Heart left ventricle (tissue), 16 donors: ENCODE measurements around the gene SPATA2L. TPM values are rescaled to one million over a fixed set of nuclear protein-coding genes. Genes with fewer than 3 reads are reported as not detected.

Experiments used
- ATAC-seq, 4 donors: fragments of 200-7000 bp; cut with Tn5 transposase; one replicate each; pipeline ENCODE4 v1.9.1; 2020 to 2022; ENCODE audit warnings: moderate library complexity in 4 of 4, mild to moderate bottlenecking in 3 of 4, moderate number of reproducible peaks in 1 of 4
- DNase-seq, 5 donors: peaks; one replicate each; pipeline ENCODE4 v3.0.0-alpha.2; 2020
- H3K27ac ChIP-seq, 12 donors: fragments of 200-600 bp; sonication (generic) in 4 of 12; one replicate each; pipeline versions ENCODE4 v1.5.0 to v1.8.0; 2016 to 2022; ENCODE audit warnings: mild to moderate bottlenecking in 2 of 12
- H3K27me3 ChIP-seq, 9 donors: fragments of 200-600 bp; sonication (generic) in 2 of 9; one replicate each; pipeline versions ENCODE4 v1.5.1 to v1.8.0; 2016 to 2022; ENCODE audit warnings: mild to moderate bottlenecking in 3 of 9
- H3K36me3 ChIP-seq, 9 donors: fragments of 200-600 bp; sonication (generic) in 2 of 9; one replicate each; pipeline versions ENCODE4 v1.5.0 to v1.8.0; 2018 to 2022; ENCODE audit warnings: mild to moderate bottlenecking in 2 of 9
- H3K4me1 ChIP-seq, 12 donors: fragments of 200-600 bp; sonication (generic) in 4 of 12; one replicate each; pipeline versions ENCODE4 v1.5.0 to v1.8.0; 2016 to 2022; ENCODE audit warnings: mild to moderate bottlenecking in 3 of 12
- H3K4me3 ChIP-seq, 12 donors: fragments of 200-600 bp; sonication (generic) in 4 of 12; one replicate each; pipeline versions ENCODE4 v1.5.0 to v1.8.0; 2017 to 2022; ENCODE audit warnings: mild to moderate bottlenecking in 9 of 12, moderate library complexity in 4 of 12
- H3K9me3 ChIP-seq, 12 donors: fragments of 200-600 bp; sonication (generic) in 4 of 12; one replicate each; pipeline versions ENCODE4 v1.5.0 to v1.8.0; 2016 to 2022; ENCODE audit warnings: mild to moderate bottlenecking in 1 of 12
- POLR2A ChIP-seq, 2 donors: fragments of 450-650 bp; IDR thresholded peaks; one replicate each; pipeline ENCODE4 v1.6.1; 2017; ENCODE audit warnings: antibody characterized with exemption in 2 of 2, mild to moderate bottlenecking in 2 of 2, moderate library complexity in 2 of 2
- WGBS, 4 donors: extraction: QIAGEN DNeasy Blood & Tissue Kit in 2 of 4; methylation state at CpG; one replicate each; pipeline versions ENCODE4 v1.1.5 to v1.1.7; 2013 to 2018; 5-methylcytosine and 5-hydroxymethylcytosine counted together
- intact Hi-C, 10 donors: fragments of 100-400 bp; cut with DNase I; formaldehyde crosslinking; loops; one replicate each; pipeline versions ENCODE4 v1.11.1 to v1.14.2; 2022
- polyA plus RNA-seq, 2 donors: library from polyadenylated mRNA; stranded (reverse); fragments of 200-250 nt; gene quantifications; one replicate each; pipeline ENCODE4 v1.2.3, GENCODE V29; 2013
- total RNA-seq, 9 donors: library from RNA; depleted of rRNA in 2 of 9; stranded (reverse); fragments of >200 nt in 2 of 9; fragmentation: NEBNext Ultra II Directional in 3 of 9; extraction: Animal tissue kit (Norgen Biotek cat#: 25700) in 3 of 9; gene quantifications; one replicate each; pipeline versions ENCODE4 v1.1.0 to v1.2.4, GENCODE V29; 2016 to 2023
- TF ChIP-seq, protein P1 (sequence below), 12 donors: fragments of 200-600 bp; sonication (generic) in 4 of 12; IDR thresholded peaks; one replicate each; pipeline versions ENCODE4 v1.5.0 to v1.8.0; 2018 to 2022; ENCODE audit warnings: antibody characterized with exemption in 12 of 12, mild to moderate bottlenecking in 5 of 12
- donor health status: ischemic (EF 13 %, LVEDD 7.1; RV severe dilation, severe dysfunction).
- donor health status: healthy with polysubstance abuse.
- donor health status: DM: no; HTN: yes; CAD: no.
- donor health status: DM: no; HTN: no; CAD: no.
- donor health status: ischemic (EF 25% LVEDD 6.9; RV normal size, moderate dysfunction).
- donor health status: ischemic (EF 25% LVEDD 5.7; RV mildly dilated, moderate dysfunction).
- donor health status: healthy.
- donor health status: DM: yes; HTN: yes; CAD: no.
- donor health status: ischemic (EF 35%, LVEDD 5.7; RV mildly dilated, moderate dysfunction).
- donor health status: nonischemic (EF 11% LVEDD 7.7; RV severe dilation, severe dysfunction).
- donor health status: DM: yes; HTN: yes; CAD: no.
- donor health status: PGD.
- donor health status: ischemic (EF 29% LVEDD 5.4; RV normal size, mild dysfunction).
- donor health status: nonischemic (EF 23%, LVEDD 6.1; RV moderate dilation, normal function).

Gene SPATA2L
- total and polyA plus RNA-seq, 11 donors: 1.9 to 15.0 (median 4.0) TPM

DNA sequence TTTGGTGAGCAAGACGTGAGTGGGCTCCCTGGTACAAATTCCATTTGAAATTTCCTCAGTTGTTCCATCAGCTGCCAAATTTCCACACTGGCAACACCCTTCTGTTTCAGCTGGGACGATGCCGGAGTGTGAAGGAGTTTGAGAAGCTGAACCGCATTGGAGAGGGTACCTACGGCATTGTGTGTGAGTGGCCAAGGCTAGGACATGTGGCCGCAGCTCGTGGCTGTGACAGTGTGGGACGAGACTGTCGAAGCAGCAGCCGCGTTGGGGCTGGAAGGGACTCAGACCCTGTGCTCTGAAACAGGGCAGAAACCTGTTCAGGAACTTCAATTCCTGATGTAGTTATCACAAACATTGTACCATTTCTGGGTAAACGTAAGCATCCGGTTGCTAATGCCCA, 12.4 kb downstream of the SPATA2L start:
- Histone ChIP-seq H3K9me3 (no peaks in the 10 kb centered on the region), H3K27ac (no peak overlapping the region), H3K27me3 (no peaks in the 10 kb centered on the region), H3K4me1 (peaks cover 0 to 16% (median 8%) of the 10 kb centered on the region in 12 donors), H3K4me3 (no peak overlapping the region), H3K36me3 (peaks cover 0 to 51% (median 33%) of the 10 kb centered on the region in 9 donors)
- ATAC-seq: no peak
- WGBS, 4 donors: 95 to 98% (median 95%) methylated on average over 13 of the region's 13 CpGs
- no peak for DNase-seq
- intact Hi-C loops: no loop called here
- TF ChIP-seq POLR2A (IDR thresholded peaks at IDR 0.05): no peak
- TF ChIP-seq, protein P1, sequence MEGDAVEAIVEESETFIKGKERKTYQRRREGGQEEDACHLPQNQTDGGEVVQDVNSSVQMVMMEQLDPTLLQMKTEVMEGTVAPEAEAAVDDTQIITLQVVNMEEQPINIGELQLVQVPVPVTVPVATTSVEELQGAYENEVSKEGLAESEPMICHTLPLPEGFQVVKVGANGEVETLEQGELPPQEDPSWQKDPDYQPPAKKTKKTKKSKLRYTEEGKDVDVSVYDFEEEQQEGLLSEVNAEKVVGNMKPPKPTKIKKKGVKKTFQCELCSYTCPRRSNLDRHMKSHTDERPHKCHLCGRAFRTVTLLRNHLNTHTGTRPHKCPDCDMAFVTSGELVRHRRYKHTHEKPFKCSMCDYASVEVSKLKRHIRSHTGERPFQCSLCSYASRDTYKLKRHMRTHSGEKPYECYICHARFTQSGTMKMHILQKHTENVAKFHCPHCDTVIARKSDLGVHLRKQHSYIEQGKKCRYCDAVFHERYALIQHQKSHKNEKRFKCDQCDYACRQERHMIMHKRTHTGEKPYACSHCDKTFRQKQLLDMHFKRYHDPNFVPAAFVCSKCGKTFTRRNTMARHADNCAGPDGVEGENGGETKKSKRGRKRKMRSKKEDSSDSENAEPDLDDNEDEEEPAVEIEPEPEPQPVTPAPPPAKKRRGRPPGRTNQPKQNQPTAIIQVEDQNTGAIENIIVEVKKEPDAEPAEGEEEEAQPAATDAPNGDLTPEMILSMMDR (IDR thresholded peaks at IDR 0.05): no peak

DNA sequence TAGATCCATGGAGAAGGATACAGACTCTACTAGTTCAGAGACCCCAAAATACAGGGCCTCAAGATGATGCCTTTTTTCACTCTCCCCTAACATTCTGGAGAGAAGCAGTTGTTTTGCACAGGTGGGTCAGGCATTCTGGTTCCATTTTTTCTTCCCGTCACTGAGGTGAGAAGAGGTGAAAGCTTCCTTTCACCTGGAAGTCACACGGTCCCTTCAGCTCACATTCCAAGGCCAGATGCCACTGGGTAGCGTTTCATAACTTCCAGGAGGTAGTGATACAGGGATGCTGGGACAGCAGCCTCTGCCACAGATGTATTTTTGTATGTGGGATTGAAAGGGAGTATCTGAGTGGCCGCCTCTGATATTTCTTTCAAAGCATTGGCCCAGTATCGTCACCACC, 13.1 kb downstream of the SPATA2L start:
- Histone ChIP-seq H3K27ac (no peak overlapping the region), H3K9me3 (no peaks in the 10 kb centered on the region), H3K4me3 (no peak overlapping the region), H3K4me1 (peaks cover 0 to 16% (median 8%) of the 10 kb centered on the region in 12 donors), H3K27me3 (no peaks in the 10 kb centered on the region), H3K36me3 (peaks cover 0 to 44% (median 26%) of the 10 kb centered on the region in 9 donors)
- WGBS, 4 donors: 91 to 98% (median 93%) methylated on average over 5 of the region's 5 CpGs
- DNase-seq (peak in 1 of 5 donors; percentile 22), ATAC-seq (no peak)
- no peak for TF ChIP-seq POLR2A (IDR thresholded peaks at IDR 0.05)
- TF ChIP-seq, protein P1 (IDR thresholded peaks at IDR 0.05): no peak
- intact Hi-C loops: no loop called here

DNA sequence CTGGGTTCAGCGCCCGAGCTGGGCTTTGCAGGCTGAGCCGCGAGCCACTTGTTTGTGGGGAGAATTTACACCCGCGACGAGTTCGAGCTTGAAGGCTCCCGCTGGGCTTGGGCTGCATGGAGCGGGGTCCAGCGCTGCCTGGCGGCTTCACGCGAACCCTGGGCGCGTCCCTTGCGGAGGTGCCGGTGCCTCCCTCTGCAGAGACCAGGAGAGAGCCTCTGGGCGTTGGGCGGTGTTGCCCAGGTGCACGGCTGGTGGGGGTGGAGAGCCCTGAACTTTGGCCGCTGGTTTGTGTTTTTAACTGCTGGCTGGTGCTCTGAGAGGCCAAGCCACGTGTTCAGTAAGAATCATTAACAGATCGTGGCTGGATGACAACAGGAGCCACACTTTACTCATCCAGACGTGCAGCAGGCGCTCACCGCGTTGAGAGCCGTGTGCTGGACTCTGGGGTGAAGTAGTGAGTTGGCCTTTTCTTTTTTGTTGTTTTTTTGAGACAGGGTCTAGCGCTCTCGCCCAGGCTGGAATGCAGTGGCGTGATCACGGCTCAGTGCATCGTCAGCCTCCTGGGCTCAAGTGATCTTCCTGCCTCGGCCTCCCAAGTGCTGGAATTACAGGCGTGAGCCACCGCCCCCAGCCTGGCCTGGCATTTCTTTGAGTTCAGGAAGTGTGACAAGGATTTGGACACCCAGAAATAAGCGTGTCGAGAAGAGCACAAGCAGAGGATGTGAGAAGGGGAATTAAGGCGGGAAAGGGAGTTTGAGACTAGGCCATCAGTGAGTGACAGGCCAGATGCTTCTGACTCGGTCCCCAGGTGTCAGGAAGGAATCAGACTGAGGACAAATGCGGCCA, 14.2 kb downstream of the SPATA2L start:
- Histone ChIP-seq H3K9me3 (no peaks in the 10 kb centered on the region), H3K27ac (peak overlapping the region; percentile 84 to 98 (median 91)), H3K27me3 (no peaks in the 10 kb centered on the region), H3K4me1 (peaks cover 0 to 16% (median 8%) of the 10 kb centered on the region in 12 donors), H3K36me3 (peaks cover 0 to 33% (median 17%) of the 10 kb centered on the region in 9 donors), H3K4me3 (peak overlapping the region; percentile 66 to 99 (median 84))
- TF ChIP-seq, protein P1 (IDR thresholded peaks at IDR 0.05): no peak
- TF ChIP-seq POLR2A (IDR thresholded peaks at IDR 0.05): no peak
- intact Hi-C loops: no loop called here
- DNase-seq: no peak
- peak; percentile 16 to 29 (median 22) for ATAC-seq
- 11 to 25% (median 14%) methylated on average over 21 to 42 of the region's 42 CpGs for WGBS, 4 donors

DNA sequence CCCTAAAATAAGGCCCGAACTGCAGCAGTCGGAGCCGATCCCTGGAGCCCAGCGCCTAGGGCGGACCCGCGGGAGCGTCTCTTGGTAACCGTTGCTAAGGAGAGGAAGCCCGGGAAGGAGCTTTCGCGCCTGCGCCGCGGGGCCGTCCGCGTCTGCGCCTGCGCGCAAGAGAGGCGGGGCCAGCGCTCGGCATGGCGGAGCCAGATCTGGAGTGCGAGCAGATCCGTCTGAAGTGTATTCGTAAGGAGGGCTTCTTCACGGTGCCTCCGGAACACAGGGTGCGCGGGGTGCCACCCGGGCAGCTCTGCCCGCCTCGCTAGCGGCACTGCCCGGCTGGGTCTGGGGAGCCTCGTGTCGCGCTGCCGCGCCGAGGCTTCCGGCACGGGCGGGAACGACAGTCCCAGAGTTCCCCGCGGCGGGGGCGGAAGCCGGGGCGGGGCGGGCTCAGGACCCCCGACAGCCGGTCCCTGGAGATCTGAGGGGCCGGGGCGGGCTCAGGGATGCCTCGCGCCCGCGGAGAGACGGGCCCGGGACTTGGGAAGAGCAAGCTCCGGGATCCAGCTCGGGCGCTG, 14.9 kb downstream of the SPATA2L start, which contains the start of gene CDK10:
Gene CDK10, plus strand, starts transcription at position 170 of the 572 bp plus-strand sequence. Its CDS starts 22 bp downstream, at position 192.
- ATAC-seq: peak; percentile 87 to 97 (median 96)
- peak within 1 kb of the TSS; percentile 84 to 98 (median 91) for H3K27ac ChIP-seq
- H3K4me3 ChIP-seq: peak within 1 kb of the TSS; percentile 66 to 99 (median 84)
- TF ChIP-seq POLR2A (IDR thresholded peaks at IDR 0.05): peak in 1 of 2 donors; percentile 85
- TF ChIP-seq, protein P1 (IDR thresholded peaks at IDR 0.05): no peak
- peaks cover 0 to 26% (median 9%) of the 10 kb centered on the region in 9 donors for H3K36me3 ChIP-seq
- peaks cover 0 to 16% (median 8%) of the 10 kb centered on the region in 12 donors for H3K4me1 ChIP-seq
- intact Hi-C loops: no loop called here
- H3K9me3 ChIP-seq: no peaks in the 10 kb centered on the region
- H3K27me3 ChIP-seq: no peaks in the 10 kb centered on the region
- peak; percentile 89 to 95 (median 91) for DNase-seq
- 0 to 1% (median 0%) methylated on average over 3 to 67 of the region's 67 CpGs for WGBS, 4 donors
